Small intestine (tissue), 7 donors: ENCODE measurements around the gene ANKRD13A. TPM values are rescaled to one million over a fixed set of nuclear protein-coding genes. Genes with fewer than 3 reads are reported as not detected.

Source experiments
- DNase-seq, 2 donors: peaks; one replicate each; pipeline versions ENCODE4 v3.0.0 to v3.0.0-alpha.2; 2013
- FAIRE-seq: peaks from 2 replicates; lab custom pipeline; 2012; peaks lifted over from hg19 to GRCh38; lab: Jason Lieb, UNC
- H3K27ac ChIP-seq, 3 donors: one replicate each; pipeline ENCODE4 v1.5.1; 2013; ENCODE audit warnings: low read length in 2 of 3, mild to moderate bottlenecking in 2 of 3, control low read depth in 1 of 3, inconsistent platforms in 1 of 3, low read depth in 1 of 3, moderate library complexity in 1 of 3
- H3K27me3 ChIP-seq, 3 donors: one replicate each; pipeline ENCODE4 v1.6.1; 2013; ENCODE audit warnings: low read length in 3 of 3, inconsistent platforms in 1 of 3; ENCODE audit not compliant: control insufficient read depth in 3 of 3, insufficient read depth in 3 of 3
- H3K36me3 ChIP-seq, 3 donors: one replicate each; pipeline ENCODE4 v1.6.1; 2013; ENCODE audit warnings: low read length in 3 of 3, inconsistent platforms in 1 of 3, low read depth in 1 of 3, mild to moderate bottlenecking in 1 of 3, moderate library complexity in 1 of 3; ENCODE audit not compliant: control insufficient read depth in 3 of 3, insufficient read depth in 2 of 3
- H3K4me1 ChIP-seq, 3 donors: one replicate each; pipeline ENCODE4 v1.6.1; 2013; ENCODE audit warnings: low read length in 2 of 3, inconsistent platforms in 1 of 3, low read depth in 1 of 3, mild to moderate bottlenecking in 1 of 3, moderate library complexity in 1 of 3; ENCODE audit not compliant: control insufficient read depth in 3 of 3, insufficient read depth in 2 of 3
- H3K4me3 ChIP-seq, 3 donors: one replicate each; pipeline ENCODE4 v1.5.1; 2013; ENCODE audit warnings: low read length in 3 of 3, control low read depth in 1 of 3, inconsistent platforms in 1 of 3, low read depth in 1 of 3, mild to moderate bottlenecking in 1 of 3, moderate library complexity in 1 of 3
- H3K9me3 ChIP-seq, 2 donors: one replicate each; pipeline ENCODE4 v1.6.1; 2013; ENCODE audit warnings: low read depth in 1 of 2, low read length in 1 of 2; ENCODE audit not compliant: control insufficient read depth in 2 of 2, insufficient read depth in 1 of 2
- WGBS, 3 donors: extraction: QIAGEN DNeasy Blood & Tissue Kit; methylation state at CpG; one replicate each; pipeline ENCODE4 v1.1.7; 2013; 5-methylcytosine and 5-hydroxymethylcytosine counted together
- polyA plus RNA-seq, 4 donors: library from polyadenylated mRNA; stranded (reverse) in 3 of 4; unstranded in 1 of 4; fragments of 200-250 nt in 3 of 4; fragments of 120-200 nt in 1 of 4; gene quantifications; one replicate each; pipeline versions ENCODE4 v1.2.1 to v1.2.3, GENCODE V29; 2013
- donor health status: healthy with polysubstance abuse.
- donor health status: control.
- donor health status: control.
- donor health status: Bipolar disorder and iron deficiency.
- donor health status: healthy.

The ANKRD13A gene
- polyA plus RNA-seq, 4 donors: 15.5 to 27.5 (median 21.2) TPM

GRCh38 chr12:110088936-110089335 lies 89.7 kb downstream of the ANKRD13A start:
- H3K9me3 ChIP-seq: no peaks in the 10 kb centered on the region
- WGBS, 3 donors: 73 to 81% (median 78%) methylated on average over 5 of the region's 5 CpGs
- H3K4me3 ChIP-seq: no peak overlapping the region
- no peaks in the 10 kb centered on the region for H3K36me3 ChIP-seq
- no peaks in the 10 kb centered on the region for H3K4me1 ChIP-seq
- peaks cover 0 to 7% (median 0%) of the 10 kb centered on the region in 3 donors for H3K27me3 ChIP-seq
- H3K27ac ChIP-seq: no peak overlapping the region
- FAIRE-seq (no peak), DNase-seq (no peak)

Other genes starting within 250 kb of the ANKRD13A start
- gene TRPV4, start 166.0 kb upstream of the ANKRD13A start, polyA plus RNA-seq: 1 to 10 TPM in 1 of 4 donors, under 1 TPM in 1, not detected in 2; 0.39 to 2.2 TPM
- 10 to 100 TPM; 16.6 to 35.5 (median 32.1) TPM for gene GLTP, start 118.9 kb upstream of the ANKRD13A start, polyA plus RNA-seq
- 10 to 100 TPM in 2 of 4 donors, 1 to 10 TPM in 2; 7.0 to 25.5 (median 11.5) TPM for gene TCHP, start 99.2 kb upstream of the ANKRD13A start, polyA plus RNA-seq
- 10 to 100 TPM in 2 of 4 donors, 1 to 10 TPM in 2; 7.0 to 32.6 (median 9.0) TPM for gene GIT2, start 3.1 kb upstream of the ANKRD13A start, polyA plus RNA-seq
- gene C12orf76, start 49.1 kb downstream of the ANKRD13A start, polyA plus RNA-seq: 10 to 100 TPM in 2 of 4 donors, 1 to 10 TPM in 2; 5.4 to 32.4 (median 8.1) TPM
- gene IFT81, start 124.9 kb downstream of the ANKRD13A start, polyA plus RNA-seq: 10 to 100 TPM in 1 of 4 donors, 1 to 10 TPM in 2, under 1 TPM in 1; 0.54 to 10.2 (median 2.6) TPM